GM21390 (cell line): ENCODE measurements around the gene SCN3B.

Source experiments
- ATAC-seq: cut with Tn5 transposase; IDR thresholded peaks from one replicate; pipeline ENCODE4 v1.9.1; 2021; ENCODE audit not compliant: unreplicated experiment

Gene SCN3B

GRCh38 chr11:123654566-123655081, at the start of gene SCN3B:
Gene SCN3B (minus strand): TSS chr11:123654624. CDS start chr11:123653801, 823 bp downstream.
- peak; percentile 64 for ATAC-seq

GRCh38 chr11:123702696-123703095, 48.3 kb upstream of the SCN3B start:
- ATAC-seq: no peak

- ATAC-seq: no peak
Observed at GRCh38 chr11:123702139-123702538, 47.7 kb upstream of the SCN3B start.

- no peak for ATAC-seq
Observed at GRCh38 chr11:123700772-123701171, 46.3 kb upstream of the SCN3B start.

GRCh38 chr11:123698546-123699127, 44.2 kb upstream of the SCN3B start:
- no peak for ATAC-seq

- ATAC-seq: no peak
Observed at GRCh38 chr11:123696183-123696582, 41.8 kb upstream of the SCN3B start.

- no peak for ATAC-seq
Observed at GRCh38 chr11:123695231-123695630, 40.8 kb upstream of the SCN3B start.

- ATAC-seq: no peak
Observed at GRCh38 chr11:123694551-123694950, 40.1 kb upstream of the SCN3B start.

GRCh38 chr11:123692961-123693360, 38.5 kb upstream of the SCN3B start:
- no peak for ATAC-seq

GRCh38 chr11:123690485-123690884, 36.1 kb upstream of the SCN3B start:
- ATAC-seq: no peak

GRCh38 chr11:123684601-123685000, 30.2 kb upstream of the SCN3B start:
- ATAC-seq: no peak

GRCh38 chr11:123683428-123684170, 29.2 kb upstream of the SCN3B start:
- ATAC-seq: no peak

GRCh38 chr11:123682696-123683410, 28.4 kb upstream of the SCN3B start:
- no peak for ATAC-seq

GRCh38 chr11:123681030-123681429, 26.6 kb upstream of the SCN3B start:
- no peak for ATAC-seq

GRCh38 chr11:123678246-123678645, 23.8 kb upstream of the SCN3B start:
- ATAC-seq: no peak

GRCh38 chr11:123677510-123677909, 23.1 kb upstream of the SCN3B start:
- no peak for ATAC-seq

GRCh38 chr11:123674297-123674696, 19.9 kb upstream of the SCN3B start:
- no peak for ATAC-seq

GRCh38 chr11:123672568-123672967, 18.1 kb upstream of the SCN3B start:
- no peak for ATAC-seq

GRCh38 chr11:123671534-123671933, 17.1 kb upstream of the SCN3B start:
- no peak for ATAC-seq

GRCh38 chr11:123670081-123670480, 15.7 kb upstream of the SCN3B start:
- no peak for ATAC-seq

GRCh38 chr11:123665306-123665705, 10.9 kb upstream of the SCN3B start:
- ATAC-seq: no peak

GRCh38 chr11:123659965-123660364, 5.5 kb upstream of the SCN3B start:
- ATAC-seq: peak; percentile 93
